NCI-H510A (cell line): ENCODE results near the gene CSNK1G3.
A peak's percentile ranks its signal among the peaks of the same experiment; 100 is the strongest.
"Not testable (repeated sequence)": the region's sequence is repeated elsewhere in the genome, so short reads cannot be mapped to it uniquely, and the experiment has no call there.

Experiments
- DNase-seq: peaks from one replicate; lab custom pipeline; 2025; lab: John Stamatoyannopoulos, UW

The CSNK1G3 gene

GRCh38 chr5:123511648-123512605, at the start of gene CSNK1G3:
Gene CSNK1G3, plus strand, starts transcription at chr5:123512177. Its CDS starts 33,487 bp downstream, at chr5:123545664.
- peak; percentile 82 for DNase-seq

GRCh38 chr5:123466839-123467238, 45.1 kb upstream of the CSNK1G3 start:
- not testable (repeated sequence) for DNase-seq

DNA sequence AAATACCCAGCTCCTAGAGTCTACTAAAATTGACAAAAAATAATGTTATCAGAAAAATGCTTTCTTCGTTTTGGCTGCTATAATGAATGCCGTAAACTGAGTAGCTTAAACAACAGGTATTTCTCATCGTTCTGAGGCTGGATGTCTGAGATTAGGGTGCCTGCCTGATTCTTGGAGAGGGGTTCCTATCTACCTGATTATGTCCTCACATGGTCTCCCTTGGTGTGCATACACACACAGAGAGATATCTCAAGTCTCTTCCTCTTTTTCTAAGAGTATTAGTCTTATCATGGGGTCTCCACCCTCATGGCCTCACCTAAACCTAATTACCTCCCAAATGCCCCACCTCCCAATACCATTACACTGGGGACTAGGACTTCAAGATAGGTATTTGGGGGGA, 40.6 kb upstream of the CSNK1G3 start:
- DNase-seq: no peak

- no peak for DNase-seq
Observed at GRCh38 chr5:123472150-123472924, 39.6 kb upstream of the CSNK1G3 start.

DNA sequence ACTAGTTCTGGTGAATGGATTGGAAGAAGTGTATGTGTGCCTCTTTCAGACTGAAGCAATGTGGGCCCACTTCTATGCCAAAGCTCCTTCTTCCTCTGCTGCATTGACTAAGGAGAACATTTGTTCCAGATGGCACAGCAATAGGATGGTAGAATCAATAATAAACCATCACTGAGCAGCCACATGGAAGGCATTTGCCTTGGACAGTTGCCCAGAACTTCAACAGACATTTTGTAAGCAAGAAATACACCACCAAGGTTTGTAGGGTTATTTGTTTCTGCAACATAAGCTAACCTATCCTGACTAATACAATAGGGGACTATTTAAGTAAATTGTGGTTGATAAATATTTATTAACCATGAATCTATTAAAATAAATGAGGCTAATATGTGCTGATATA, 37.7 kb upstream of the CSNK1G3 start:
- no peak for DNase-seq

DNA sequence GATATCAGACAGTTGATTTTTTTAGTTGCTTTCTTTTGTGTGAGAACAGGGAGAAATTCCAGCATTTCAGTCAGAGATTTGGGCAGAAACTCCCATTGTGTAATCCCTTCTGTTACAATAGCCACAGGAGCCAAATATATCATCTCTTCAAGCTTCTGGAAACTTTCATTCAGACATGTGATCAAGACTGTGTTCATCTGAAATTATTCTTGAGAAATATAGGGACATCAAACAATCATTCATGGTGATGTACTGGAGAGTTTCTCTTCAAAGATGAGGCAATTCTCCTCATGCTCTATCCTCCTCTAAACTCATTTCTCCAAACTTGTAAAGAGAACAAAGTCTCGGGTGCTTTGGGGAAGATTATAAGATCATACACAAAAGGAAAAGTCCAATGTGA, 35.2 kb upstream of the CSNK1G3 start:
- DNase-seq: no peak

DNA sequence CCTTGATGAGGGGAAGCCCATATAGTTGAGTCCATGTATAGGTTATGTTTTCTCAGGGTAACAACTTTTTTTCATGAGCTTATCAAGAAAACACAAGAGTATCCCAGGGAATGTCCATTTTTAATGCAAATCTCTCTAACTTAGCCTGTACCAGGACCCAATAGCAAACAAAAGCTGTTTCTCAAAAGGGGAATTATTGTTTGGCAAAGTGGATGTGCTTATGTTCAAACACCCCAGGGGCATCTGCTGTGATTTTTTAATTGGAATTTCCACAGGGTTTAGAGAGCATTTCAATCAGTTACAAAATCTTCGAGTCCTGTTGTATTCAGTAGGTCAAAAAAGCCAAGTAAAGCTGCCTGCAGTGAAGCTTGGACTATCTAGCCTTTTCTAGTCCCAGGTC, 33.4 kb upstream of the CSNK1G3 start:
- DNase-seq: no peak

DNA sequence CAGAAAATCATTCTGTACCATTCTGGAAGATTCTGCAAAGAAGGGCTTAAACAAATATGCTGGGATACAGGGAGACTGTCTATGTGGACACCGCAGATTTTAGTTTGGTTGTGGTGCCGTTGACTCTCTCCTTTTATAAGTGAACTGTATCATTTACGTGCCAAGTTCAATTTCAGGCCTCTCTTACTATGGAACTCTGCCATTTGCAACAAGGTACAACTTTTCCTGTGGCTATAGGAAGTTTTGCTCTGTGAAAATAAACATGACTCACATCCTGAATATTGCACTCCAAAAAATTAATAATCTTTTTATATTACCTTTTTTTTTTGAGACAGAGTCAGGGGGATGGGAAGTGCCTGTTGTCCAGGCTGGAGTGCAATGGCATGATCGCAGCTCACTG, 29.7 kb upstream of the CSNK1G3 start:
- DNase-seq: no peak

DNA sequence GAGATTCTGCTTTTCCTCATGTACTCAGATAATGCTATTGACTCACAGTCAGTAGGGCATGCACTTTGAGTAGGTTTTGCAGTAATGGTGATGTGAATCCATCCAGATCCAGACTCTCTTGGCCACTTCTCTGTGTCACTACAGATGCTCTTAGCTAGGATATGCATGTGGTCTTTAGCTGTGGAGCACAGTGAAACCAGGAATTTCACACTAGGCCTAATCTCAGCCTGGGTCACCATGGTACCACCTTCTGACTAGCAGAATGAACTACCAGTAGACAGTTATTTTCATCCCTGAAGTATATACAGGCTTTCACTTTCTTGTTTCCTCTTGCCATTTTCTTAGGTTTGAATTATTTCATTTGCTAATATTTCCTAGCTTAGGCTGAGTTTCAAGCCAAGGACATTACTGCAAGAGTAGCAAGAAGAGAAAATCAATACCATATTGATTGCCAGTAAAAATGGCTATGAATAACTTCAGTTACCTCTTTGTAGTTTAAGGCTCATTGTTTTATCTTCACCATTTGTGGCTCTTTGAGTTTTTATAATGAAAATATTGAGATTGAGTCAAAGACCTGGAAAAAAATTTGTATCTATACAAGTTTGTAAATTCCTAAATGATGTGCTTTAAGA, 28.4 kb upstream of the CSNK1G3 start:
- no peak for DNase-seq

- DNase-seq: no peak
Observed at GRCh38 chr5:123485275-123485674, 26.7 kb upstream of the CSNK1G3 start.

- DNase-seq: no peak
Observed at GRCh38 chr5:123486951-123487655, 24.9 kb upstream of the CSNK1G3 start.

DNA sequence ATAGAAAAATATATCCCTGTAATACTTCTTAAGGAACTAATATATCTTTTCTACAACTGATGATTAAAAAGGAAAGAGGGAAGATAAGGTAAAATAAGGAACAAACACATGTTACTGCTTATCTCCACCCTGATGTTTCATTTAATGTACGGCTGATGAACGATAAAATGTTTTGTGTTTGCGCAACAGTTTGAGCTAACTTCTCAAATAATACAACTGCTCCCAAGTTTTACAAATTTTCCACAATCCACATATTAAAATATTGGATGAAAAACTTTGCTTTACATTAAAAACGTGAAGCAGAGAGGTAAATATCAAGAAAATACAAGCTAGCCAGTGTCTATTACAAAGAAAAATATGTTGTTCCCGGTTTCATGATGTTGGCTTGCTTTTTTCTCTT, 21.0 kb upstream of the CSNK1G3 start:
- no peak for DNase-seq

DNA sequence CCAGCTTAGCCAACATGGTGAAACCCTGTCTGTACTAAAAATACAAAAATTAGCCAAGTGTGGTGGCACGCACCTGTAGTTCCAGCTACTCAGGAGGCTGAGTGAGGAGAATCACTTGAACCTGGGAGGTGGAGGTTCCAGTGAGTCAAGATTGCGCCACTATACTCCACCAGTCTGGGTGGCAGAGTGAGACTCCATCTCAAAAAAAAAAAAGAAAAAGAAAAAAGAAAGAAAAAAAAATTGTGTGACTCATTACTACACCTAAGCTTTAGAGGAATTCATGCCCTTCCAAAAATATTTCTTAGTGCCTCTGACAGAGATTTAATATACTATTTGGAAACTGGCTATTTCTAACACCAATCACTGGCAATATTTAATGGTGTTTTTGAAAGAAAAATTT, 16.8 kb upstream of the CSNK1G3 start:
- not testable (repeated sequence) for DNase-seq

DNA sequence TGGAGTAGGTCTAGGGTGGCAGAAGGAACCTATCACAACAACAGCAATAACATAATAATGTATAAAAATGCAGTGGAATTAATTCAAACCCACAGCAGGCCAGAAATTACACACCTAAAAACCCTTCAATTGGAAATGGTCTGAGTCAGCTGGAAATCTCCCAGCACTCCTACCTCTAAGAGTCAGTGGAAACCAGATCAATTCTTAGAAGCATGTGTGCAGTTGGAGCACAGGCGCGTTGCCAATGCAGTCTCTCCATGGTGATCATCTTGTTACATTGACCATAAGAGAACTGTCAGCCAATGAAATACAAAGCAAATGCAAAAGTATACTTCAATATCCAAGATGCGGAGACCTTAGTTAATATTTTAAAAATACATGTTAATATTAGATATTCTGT, 15.1 kb upstream of the CSNK1G3 start:
- DNase-seq: no peak

GRCh38 chr5:123500471-123500870, 11.5 kb upstream of the CSNK1G3 start:
- no peak for DNase-seq

DNA sequence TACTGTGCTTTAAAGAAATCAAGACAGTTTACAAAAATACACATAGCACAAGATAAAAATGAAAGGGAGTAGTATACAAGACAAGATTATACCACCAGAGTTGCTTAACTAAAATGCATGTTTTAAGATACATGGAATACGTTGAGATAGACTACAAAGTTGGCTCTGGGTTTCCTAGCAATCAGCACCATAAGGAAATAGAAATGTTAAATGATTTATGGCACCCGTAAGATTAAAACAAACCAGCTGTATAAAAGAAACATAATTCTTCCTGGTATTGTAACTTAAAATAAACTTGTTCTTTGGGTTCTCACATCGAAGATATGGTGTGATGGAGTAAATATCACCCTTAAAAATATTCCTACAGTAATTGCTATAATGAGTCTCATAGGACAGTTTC, 9.9 kb upstream of the CSNK1G3 start:
- no peak for DNase-seq

GRCh38 chr5:123503299-123503698, 8.7 kb upstream of the CSNK1G3 start:
- no peak for DNase-seq

GRCh38 chr5:123505633-123506032, 6.3 kb upstream of the CSNK1G3 start:
- DNase-seq: no peak

DNA sequence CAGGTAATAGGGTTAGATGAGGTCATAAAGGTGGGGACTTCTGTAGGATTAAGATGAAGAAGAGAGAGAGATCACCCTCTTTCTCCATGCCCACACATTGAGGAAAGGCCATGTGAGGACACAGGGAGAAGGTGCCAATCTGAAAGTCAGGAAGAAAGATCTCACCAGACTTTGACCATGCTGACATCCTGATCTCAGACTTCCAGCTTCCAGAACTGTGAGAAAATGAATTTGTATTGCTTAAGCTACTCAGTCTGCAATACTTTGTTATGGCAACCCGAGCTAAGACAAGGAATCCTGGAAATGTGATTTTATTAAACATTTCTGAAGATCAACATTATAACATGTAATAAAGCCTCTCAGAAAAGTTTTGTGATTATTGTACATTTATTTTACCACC, 3.5 kb upstream of the CSNK1G3 start:
- DNase-seq: no peak

DNA sequence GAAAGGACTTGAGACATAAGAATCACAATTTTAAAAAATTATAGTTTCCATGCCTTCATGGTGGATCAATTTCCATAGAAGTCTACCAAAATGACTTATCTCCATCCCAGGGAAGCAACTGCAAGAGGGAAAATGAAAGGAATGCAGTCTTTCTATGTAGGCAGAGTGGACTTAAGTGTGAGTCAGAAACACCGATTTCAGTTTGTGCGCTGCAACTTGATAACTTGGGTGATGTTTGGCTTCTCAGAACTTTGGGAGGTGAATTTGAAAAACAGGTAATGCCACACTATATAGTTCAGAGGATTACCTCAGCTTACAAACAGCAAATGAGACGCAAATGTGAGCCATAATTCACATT, 708 bp upstream of the CSNK1G3 start:
- no peak for DNase-seq

GRCh38 chr5:123512611-123513461, 859 bp downstream of the CSNK1G3 start:
- no peak for DNase-seq
